ENCODE results near the gene EDC3.
A peak's percentile ranks its signal among the peaks of the same experiment; 100 is the strongest.

The EDC3 gene

GRCh38 chr15:74725845-74726773 lies 30.3 kb upstream of the EDC3 start:
- peaks cover 6% of the 10 kb centered on the region for H3K27me3 ChIP-seq (ENCODE audit: insufficient read depth, low read length, poor library complexity)
- peak; percentile 34 for DNase-seq
- no peak overlapping the region for H4K8ac ChIP-seq (ENCODE audit: low read depth, low read length)
- H2BK5ac ChIP-seq (ENCODE audit: low read length) = no peak overlapping the region
- no peak overlapping the region for H4K5ac ChIP-seq (ENCODE audit: low read length)
- H3K56ac ChIP-seq (ENCODE audit: low read length) = peak overlapping the region; percentile 44
- H3K4me2 ChIP-seq (ENCODE audit: low read length) = peak overlapping the region; percentile 79
- H3K79me2 ChIP-seq (ENCODE audit: control insufficient read depth, insufficient read depth, low read length) = no peaks in the 10 kb centered on the region
- no peaks in the 10 kb centered on the region for H3K36me3 ChIP-seq (ENCODE audit: control insufficient read depth, insufficient read depth, low read length)
- no peak overlapping the region for H3K27ac ChIP-seq (ENCODE audit: low read depth, low read length)
- no peak overlapping the region for H2BK15ac ChIP-seq (replicated peaks; ENCODE audit: low read depth)
- no peak overlapping the region for H2AK5ac ChIP-seq (ENCODE audit: low read length)
- no CpG with 5 or more reads among the region's 86 CpGs for WGBS (ENCODE audit: extremely low coverage, insufficient coverage, low lambda C conversion rate)
- peak overlapping the region; percentile 44 for H3K9ac ChIP-seq (ENCODE audit: low read length)
- no peak overlapping the region for H2BK120ac ChIP-seq (ENCODE audit: low read depth, low read length)
- peak overlapping the region; percentile 71 for H3K23ac ChIP-seq (ENCODE audit: low read length)
- H3K79me1 ChIP-seq (ENCODE audit: low read length) = no peaks in the 10 kb centered on the region
- no peaks in the 10 kb centered on the region for H3K4me1 ChIP-seq (ENCODE audit: control insufficient read depth, low read depth, low read length)
- H3K4ac ChIP-seq (ENCODE audit: low read depth, low read length) = no peak overlapping the region
- H3K18ac ChIP-seq (ENCODE audit: low read length) = no peak overlapping the region
- peak overlapping the region; percentile 33 for H3K4me3 ChIP-seq (ENCODE audit: low read length)

GRCh38 chr15:74725225-74725774 lies 29.5 kb upstream of the EDC3 start, which contains the start of gene CYP1A1:
Gene CYP1A1, minus strand, starts transcription at chr15:74725528. Its CDS starts 2,431 bp downstream, at chr15:74723097.
- no peak within 1 kb of the TSS for H3K4ac ChIP-seq (ENCODE audit: low read depth, low read length)
- H3K4me1 ChIP-seq (ENCODE audit: control insufficient read depth, low read depth, low read length) = no peaks in the 10 kb centered on the region
- H3K23ac ChIP-seq (ENCODE audit: low read length) = peak within 1 kb of the TSS; percentile 71
- H3K27me3 ChIP-seq (ENCODE audit: insufficient read depth, low read length, poor library complexity) = peaks cover 6% of the 10 kb centered on the region
- H3K79me2 ChIP-seq (ENCODE audit: control insufficient read depth, insufficient read depth, low read length) = no peaks in the 10 kb centered on the region
- H2AK5ac ChIP-seq (ENCODE audit: low read length) = no peak within 1 kb of the TSS
- WGBS (ENCODE audit: extremely low coverage, insufficient coverage, low lambda C conversion rate) = no CpG with 5 or more reads among the region's 10 CpGs
- peak within 1 kb of the TSS; percentile 33 for H3K4me3 ChIP-seq (ENCODE audit: low read length)
- no peak for DNase-seq
- peak within 1 kb of the TSS; percentile 44 for H3K56ac ChIP-seq (ENCODE audit: low read length)
- H4K8ac ChIP-seq (ENCODE audit: low read depth, low read length) = no peak within 1 kb of the TSS
- H3K36me3 ChIP-seq (ENCODE audit: control insufficient read depth, insufficient read depth, low read length) = no peaks in the 10 kb centered on the region
- no peak within 1 kb of the TSS for H2BK15ac ChIP-seq (replicated peaks; ENCODE audit: low read depth)
- H3K18ac ChIP-seq (ENCODE audit: low read length) = no peak within 1 kb of the TSS
- no peak within 1 kb of the TSS for H2BK120ac ChIP-seq (ENCODE audit: low read depth, low read length)
- peak within 1 kb of the TSS; percentile 79 for H3K4me2 ChIP-seq (ENCODE audit: low read length)
- H3K9ac ChIP-seq (ENCODE audit: low read length) = peak within 1 kb of the TSS; percentile 44
- no peak within 1 kb of the TSS for H3K27ac ChIP-seq (ENCODE audit: low read depth, low read length)
- H4K5ac ChIP-seq (ENCODE audit: low read length) = no peak within 1 kb of the TSS
- no peaks in the 10 kb centered on the region for H3K79me1 ChIP-seq (ENCODE audit: low read length)
- no peak within 1 kb of the TSS for H2BK5ac ChIP-seq (ENCODE audit: low read length)

- DNase-seq = no peak
- H2AK5ac ChIP-seq (ENCODE audit: low read length) = no peak overlapping the region
- no peak overlapping the region for H4K8ac ChIP-seq (ENCODE audit: low read depth, low read length)
- no peak overlapping the region for H3K23ac ChIP-seq (ENCODE audit: low read length)
- H3K36me3 ChIP-seq (ENCODE audit: control insufficient read depth, insufficient read depth, low read length) = no peaks in the 10 kb centered on the region
- no peaks in the 10 kb centered on the region for H3K79me1 ChIP-seq (ENCODE audit: low read length)
- H3K27ac ChIP-seq (ENCODE audit: low read depth, low read length) = no peak overlapping the region
- H2BK15ac ChIP-seq (replicated peaks; ENCODE audit: low read depth) = no peak overlapping the region
- peaks cover 6% of the 10 kb centered on the region for H3K27me3 ChIP-seq (ENCODE audit: insufficient read depth, low read length, poor library complexity)
- no peak overlapping the region for H3K4me3 ChIP-seq (ENCODE audit: low read length)
- no peak overlapping the region for H3K9ac ChIP-seq (ENCODE audit: low read length)
- H4K5ac ChIP-seq (ENCODE audit: low read length) = no peak overlapping the region
- no peak overlapping the region for H3K56ac ChIP-seq (ENCODE audit: low read length)
- no peak overlapping the region for H2BK5ac ChIP-seq (ENCODE audit: low read length)
- no peak overlapping the region for H2BK120ac ChIP-seq (ENCODE audit: low read depth, low read length)
- H3K4ac ChIP-seq (ENCODE audit: low read depth, low read length) = no peak overlapping the region
- H3K79me2 ChIP-seq (ENCODE audit: control insufficient read depth, insufficient read depth, low read length) = no peaks in the 10 kb centered on the region
- H3K4me1 ChIP-seq (ENCODE audit: control insufficient read depth, low read depth, low read length) = no peaks in the 10 kb centered on the region
- no peak overlapping the region for H3K18ac ChIP-seq (ENCODE audit: low read length)
- H3K4me2 ChIP-seq (ENCODE audit: low read length) = no peak overlapping the region
These were observed 28.9 kb upstream of the EDC3 start for GRCh38 chr15:74724570-74725224.

GRCh38 chr15:74723754-74724334 lies 28.0 kb upstream of the EDC3 start:
- no peak overlapping the region for H3K56ac ChIP-seq (ENCODE audit: low read length)
- no peak overlapping the region for H3K27ac ChIP-seq (ENCODE audit: low read depth, low read length)
- no peak overlapping the region for H3K4me3 ChIP-seq (ENCODE audit: low read length)
- H3K4me1 ChIP-seq (ENCODE audit: control insufficient read depth, low read depth, low read length) = no peaks in the 10 kb centered on the region
- no peak overlapping the region for H4K5ac ChIP-seq (ENCODE audit: low read length)
- H2BK5ac ChIP-seq (ENCODE audit: low read length) = no peak overlapping the region
- DNase-seq = peak; percentile 89
- H3K27me3 ChIP-seq (ENCODE audit: insufficient read depth, low read length, poor library complexity) = peaks cover 6% of the 10 kb centered on the region
- no peak overlapping the region for H3K9ac ChIP-seq (ENCODE audit: low read length)
- no peaks in the 10 kb centered on the region for H3K79me2 ChIP-seq (ENCODE audit: control insufficient read depth, insufficient read depth, low read length)
- H3K4ac ChIP-seq (ENCODE audit: low read depth, low read length) = no peak overlapping the region
- no peak overlapping the region for H2AK5ac ChIP-seq (ENCODE audit: low read length)
- no peak overlapping the region for H3K4me2 ChIP-seq (ENCODE audit: low read length)
- no CpG with 5 or more reads among the region's 1 CpG for WGBS (ENCODE audit: extremely low coverage, insufficient coverage, low lambda C conversion rate)
- no peak overlapping the region for H4K8ac ChIP-seq (ENCODE audit: low read depth, low read length)
- no peak overlapping the region for H2BK120ac ChIP-seq (ENCODE audit: low read depth, low read length)
- no peaks in the 10 kb centered on the region for H3K79me1 ChIP-seq (ENCODE audit: low read length)
- H3K18ac ChIP-seq (ENCODE audit: low read length) = no peak overlapping the region
- H3K23ac ChIP-seq (ENCODE audit: low read length) = no peak overlapping the region
- no peak overlapping the region for H2BK15ac ChIP-seq (replicated peaks; ENCODE audit: low read depth)
- H3K36me3 ChIP-seq (ENCODE audit: control insufficient read depth, insufficient read depth, low read length) = no peaks in the 10 kb centered on the region

GRCh38 chr15:74723187-74723586 lies 27.4 kb upstream of the EDC3 start:
- Histone ChIP-seq H4K5ac (ENCODE audit: low read length) (no peak overlapping the region), H3K9ac (ENCODE audit: low read length) (no peak overlapping the region), H2BK5ac (ENCODE audit: low read length) (no peak overlapping the region), H2BK120ac (ENCODE audit: low read depth, low read length) (no peak overlapping the region), H2BK15ac (replicated peaks; ENCODE audit: low read depth) (no peak overlapping the region), H3K4me1 (ENCODE audit: control insufficient read depth, low read depth, low read length) (no peaks in the 10 kb centered on the region), H3K36me3 (ENCODE audit: control insufficient read depth, insufficient read depth, low read length) (no peaks in the 10 kb centered on the region), H3K4me3 (ENCODE audit: low read length) (no peak overlapping the region), H3K27me3 (ENCODE audit: insufficient read depth, low read length, poor library complexity) (peaks cover 6% of the 10 kb centered on the region), H3K27ac (ENCODE audit: low read depth, low read length) (no peak overlapping the region), H3K23ac (ENCODE audit: low read length) (no peak overlapping the region), H2AK5ac (ENCODE audit: low read length) (no peak overlapping the region), H4K8ac (ENCODE audit: low read depth, low read length) (no peak overlapping the region), H3K18ac (ENCODE audit: low read length) (no peak overlapping the region), H3K79me2 (ENCODE audit: control insufficient read depth, insufficient read depth, low read length) (no peaks in the 10 kb centered on the region), H3K56ac (ENCODE audit: low read length) (no peak overlapping the region), H3K4me2 (ENCODE audit: low read length) (no peak overlapping the region), H3K79me1 (ENCODE audit: low read length) (no peaks in the 10 kb centered on the region), H3K4ac (ENCODE audit: low read depth, low read length) (no peak overlapping the region)
- no peak for DNase-seq
- WGBS (ENCODE audit: extremely low coverage, insufficient coverage, low lambda C conversion rate) = no CpG with 5 or more reads among the region's 1 CpG
